RKO (cell line): ENCODE results near the gene GNAS-AS1.

Experiments used
- DNase-seq: peaks from one replicate; pipeline ENCODE4 v3.0.0-alpha.2; 2016; ENCODE audit warnings: low spot score

Gene GNAS-AS1

DNA sequence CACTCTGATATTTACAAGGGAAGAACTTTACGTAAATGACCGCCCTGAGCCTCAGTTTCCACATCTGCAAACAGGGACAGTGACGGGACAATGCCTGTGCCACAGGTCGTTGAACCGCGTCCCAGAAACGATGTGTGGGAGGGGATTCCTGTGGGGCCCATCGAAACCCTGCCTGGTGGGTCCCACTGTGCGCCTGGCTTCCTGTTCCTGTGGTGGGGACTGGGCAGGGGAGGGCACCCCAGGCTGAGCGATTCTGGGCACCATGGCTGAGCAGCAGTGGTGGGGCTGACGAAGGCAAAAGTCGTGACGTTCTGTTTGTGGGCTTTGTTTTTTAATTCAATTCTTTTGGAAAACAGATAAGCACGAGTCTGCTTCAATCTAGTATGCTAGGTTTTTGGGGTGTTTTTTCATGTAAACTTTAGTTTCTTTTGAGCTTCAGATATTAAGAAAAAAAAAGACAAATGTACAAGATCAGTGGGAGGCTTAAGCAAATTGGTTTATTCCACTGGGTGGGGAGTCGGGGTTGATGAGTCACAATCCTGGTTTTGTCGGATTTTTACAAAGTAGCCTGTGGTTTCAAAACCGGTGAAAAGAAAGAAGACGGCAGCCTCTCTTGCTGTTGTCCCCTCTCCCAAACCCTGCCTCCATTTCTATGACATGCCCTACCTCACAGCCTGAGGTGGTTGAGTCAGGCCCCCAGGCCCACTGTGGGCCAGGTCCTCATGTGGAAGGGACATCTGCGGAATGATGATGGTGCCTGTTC is 40.4 kb downstream of the GNAS-AS1 start:
- no peak for DNase-seq

DNA sequence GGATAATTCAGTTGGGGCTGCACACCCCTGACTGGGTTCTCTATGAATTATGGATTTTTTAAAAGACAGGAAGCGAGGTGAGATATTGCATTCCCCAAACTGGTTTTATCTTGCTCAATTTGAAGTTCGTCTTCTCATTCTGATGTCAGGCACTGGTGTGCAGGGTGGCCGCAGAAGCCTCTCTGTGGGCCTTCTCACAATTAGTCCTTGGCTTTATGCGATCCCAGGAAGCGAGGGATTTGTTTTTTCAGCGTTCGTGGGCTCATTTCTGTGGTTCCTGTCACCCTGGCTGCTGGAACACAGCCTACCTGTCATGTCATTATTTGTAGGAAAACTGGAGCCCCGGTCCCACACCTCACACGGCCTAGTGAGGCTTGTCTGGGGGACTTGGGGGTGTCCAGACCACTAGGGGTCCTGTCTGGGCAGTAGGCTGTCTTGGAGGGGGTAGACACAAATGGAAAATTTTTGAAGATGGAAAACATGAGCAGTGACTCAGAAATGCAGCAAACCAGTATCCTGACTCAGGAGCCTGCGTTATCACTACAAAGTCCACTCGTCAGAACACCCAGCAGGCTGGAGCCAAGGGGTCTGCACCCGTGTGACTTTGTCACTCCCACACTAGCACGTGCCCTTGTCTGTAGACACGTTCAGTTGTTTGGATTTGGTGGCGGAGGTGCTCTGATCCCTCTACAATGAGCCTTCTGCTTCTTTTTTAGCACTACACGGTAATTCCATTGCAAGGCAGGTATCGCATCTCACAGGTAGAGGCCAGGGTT is 42.2 kb downstream of the GNAS-AS1 start:
- DNase-seq = no peak

DNA sequence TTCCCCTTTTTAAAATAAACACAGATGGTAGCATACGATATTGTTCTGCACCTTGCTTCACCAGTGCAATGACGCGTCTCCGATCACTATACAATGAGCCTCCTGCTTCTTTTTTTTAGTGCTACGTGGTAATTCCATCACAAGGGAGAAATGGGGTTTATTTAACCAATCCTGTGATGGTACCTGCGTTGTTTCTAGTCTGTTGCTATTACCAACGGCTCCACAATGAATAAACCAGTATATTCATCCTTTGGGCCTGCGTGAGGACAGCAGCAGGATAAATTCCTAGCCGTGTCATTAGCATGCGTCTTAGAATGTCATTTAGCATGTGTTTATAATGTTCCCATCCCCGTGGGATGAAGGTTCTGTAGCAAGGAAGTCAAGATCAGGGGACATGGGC is 42.9 kb downstream of the GNAS-AS1 start:
- DNase-seq = no peak

DNA sequence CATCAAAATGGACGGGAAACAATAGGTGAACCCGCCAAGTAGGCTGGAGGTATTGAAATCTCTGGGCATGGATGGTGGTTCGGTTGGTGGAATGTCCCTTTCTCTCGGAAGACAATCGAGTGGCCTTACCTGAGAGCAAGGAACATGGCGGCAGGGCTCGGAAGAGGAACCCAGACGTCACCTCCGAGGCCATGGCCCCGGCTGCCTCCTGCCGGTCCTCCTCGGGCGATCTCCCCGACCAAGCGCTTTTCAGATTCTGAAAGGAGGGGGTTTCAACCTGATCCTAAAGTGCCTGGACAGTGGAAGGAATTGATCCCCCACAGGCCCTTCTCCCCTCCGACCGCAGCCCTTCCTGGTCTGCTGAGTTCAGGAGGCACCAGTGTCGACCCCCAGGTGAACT is 47.2 kb downstream of the GNAS-AS1 start:
- no peak for DNase-seq

DNA sequence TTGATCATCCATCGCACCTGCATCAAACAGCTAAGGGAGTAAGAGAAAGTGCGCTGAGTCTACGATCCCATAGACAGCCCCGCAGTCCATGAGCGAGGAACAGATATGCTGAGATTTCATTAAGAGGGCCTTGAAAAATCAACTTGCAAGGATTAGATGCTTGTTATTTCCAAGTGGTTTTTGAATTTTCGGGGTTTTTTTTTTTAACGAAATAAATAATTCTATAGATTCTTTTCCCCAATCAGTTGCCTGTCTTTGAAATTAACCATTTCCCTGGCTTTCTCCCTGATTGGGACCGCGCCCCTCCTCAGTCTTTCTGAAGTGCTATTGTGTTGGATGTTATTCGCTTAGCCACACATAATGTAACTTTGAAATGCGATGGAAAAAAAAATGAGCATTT is 48.6 kb downstream of the GNAS-AS1 start:
- DNase-seq = no peak

DNA sequence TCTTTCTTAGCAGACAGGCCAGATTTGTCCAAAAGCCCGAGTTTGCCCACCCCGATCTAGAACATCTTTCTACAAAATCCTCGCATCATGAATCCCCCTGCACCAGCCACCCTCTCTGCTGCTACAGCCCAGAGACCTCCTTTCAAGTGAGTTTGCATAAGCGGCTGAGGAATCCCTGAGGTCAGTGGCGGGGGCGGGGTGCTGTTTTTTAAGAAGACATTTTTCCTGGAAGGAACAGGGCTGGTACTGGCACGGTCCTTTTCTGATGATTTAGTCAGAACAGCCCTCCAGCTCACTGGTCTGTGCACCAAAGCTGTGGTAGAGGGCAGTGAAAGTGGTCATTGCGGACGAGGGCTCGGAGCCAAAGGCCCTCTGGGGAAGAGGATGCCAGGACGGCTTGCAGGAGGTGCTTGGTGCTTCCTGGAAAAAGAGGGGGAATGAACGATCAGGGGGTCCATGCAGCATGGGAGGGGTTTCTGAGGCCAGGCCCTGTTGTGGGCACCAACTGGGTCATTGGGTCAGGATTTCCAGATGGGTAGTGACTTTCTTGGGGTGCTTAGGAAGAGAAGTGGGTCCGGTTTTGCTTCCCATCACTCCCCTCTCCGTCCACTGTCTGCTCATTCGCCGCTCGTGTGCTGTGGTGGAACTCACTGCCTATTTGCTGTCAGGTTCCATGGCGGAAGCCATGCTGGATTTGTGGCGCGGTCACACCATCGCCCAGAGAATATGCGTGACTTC is 50.4 kb downstream of the GNAS-AS1 start:
- DNase-seq = no peak

DNA sequence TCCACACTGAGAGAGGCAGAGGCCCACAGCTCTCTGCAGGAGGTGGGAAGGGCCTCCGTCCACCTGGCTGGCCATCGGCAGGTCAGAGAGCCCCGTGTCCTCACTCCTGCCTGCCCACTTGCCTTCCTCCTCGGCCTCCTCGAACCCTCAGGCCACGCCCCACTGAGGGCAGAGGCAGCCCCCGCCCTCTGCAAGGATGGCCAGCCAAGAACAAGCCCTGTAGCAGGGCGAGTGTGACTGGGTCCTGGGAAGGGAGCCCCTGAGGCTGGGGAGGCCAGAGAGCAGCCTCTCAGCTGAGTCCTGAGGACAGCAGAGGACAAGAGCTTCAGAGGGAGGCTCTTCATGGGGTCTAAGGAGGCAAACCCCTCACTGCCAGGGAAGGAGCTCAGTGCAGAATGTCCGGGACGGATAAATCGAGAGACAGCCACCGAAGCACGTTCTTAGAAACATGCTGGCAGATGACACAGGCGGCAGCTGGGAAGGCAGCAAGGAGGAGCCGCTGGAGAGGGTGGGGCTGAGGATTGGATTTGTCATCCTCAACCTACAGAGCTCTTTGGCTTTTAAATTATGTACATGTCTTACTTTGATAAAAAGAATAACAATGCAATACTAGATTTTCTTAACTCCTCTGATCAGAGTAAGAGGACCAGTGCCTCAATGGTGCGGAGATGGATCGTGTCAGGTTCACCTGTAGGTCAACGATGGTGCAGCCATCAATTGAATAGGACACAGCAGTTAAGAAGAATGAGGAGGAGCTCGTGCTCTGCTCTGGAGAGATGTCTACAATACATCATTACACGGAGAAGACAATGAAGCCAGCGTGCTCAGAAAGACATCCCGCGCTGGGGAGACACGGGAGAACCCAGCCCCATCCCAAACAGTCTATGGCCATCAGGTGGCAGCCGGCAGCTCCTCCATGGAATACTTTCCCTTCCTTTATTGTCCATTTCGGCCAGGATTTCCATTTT is 53.0 kb downstream of the GNAS-AS1 start:
- DNase-seq = no peak

DNA sequence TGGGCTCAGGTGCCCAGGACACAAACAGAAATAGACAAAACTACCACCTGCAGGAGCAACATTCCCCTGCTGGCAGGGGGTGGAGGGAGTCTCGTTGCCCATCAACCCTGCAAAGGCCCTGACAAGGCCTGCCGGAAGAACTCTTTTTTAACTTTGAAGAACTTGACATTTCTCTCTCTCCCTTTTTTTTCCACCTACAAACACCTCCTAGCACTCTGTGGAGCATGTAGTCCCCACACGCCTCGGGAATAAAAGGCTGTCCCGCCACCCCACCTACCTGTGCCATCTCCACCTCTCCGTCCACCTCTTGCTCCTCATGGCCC is 54.8 kb downstream of the GNAS-AS1 start:
- DNase-seq = no peak

DNA sequence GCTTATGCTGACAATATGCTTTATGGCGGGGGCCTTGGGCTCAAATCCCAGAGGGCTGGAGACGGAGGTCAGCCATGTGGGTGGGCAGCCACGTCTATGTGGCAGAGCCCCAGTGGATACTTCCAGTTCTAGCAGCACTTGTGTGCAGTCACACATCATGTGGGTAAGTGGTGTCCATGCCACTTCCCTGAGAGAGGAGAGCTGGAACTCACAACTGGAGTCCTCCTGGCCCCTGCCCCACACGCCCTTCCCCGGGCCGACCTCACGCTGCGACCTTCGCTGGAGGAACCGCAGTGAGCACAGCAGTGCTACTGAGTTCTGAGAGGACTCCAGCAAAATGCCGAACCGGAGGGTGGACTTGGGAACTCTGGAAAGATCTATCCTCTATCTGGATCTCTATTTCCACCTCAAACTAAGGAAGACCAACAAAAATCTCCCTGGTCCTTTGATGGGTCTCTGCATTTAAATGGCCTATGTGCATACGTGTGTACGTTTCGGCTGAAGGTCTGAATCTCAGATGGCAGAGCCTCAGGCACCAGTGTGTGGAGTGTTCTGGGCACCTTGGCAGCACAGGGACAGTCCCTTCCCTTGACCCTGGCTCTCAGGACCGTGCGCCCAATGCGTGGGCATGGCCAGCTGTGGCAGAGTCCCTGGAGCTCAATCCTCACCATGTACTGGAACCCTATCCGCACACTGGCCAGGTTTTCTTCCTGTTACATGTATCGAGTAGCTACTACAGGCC is 55.4 kb downstream of the GNAS-AS1 start:
- no peak for DNase-seq

DNA sequence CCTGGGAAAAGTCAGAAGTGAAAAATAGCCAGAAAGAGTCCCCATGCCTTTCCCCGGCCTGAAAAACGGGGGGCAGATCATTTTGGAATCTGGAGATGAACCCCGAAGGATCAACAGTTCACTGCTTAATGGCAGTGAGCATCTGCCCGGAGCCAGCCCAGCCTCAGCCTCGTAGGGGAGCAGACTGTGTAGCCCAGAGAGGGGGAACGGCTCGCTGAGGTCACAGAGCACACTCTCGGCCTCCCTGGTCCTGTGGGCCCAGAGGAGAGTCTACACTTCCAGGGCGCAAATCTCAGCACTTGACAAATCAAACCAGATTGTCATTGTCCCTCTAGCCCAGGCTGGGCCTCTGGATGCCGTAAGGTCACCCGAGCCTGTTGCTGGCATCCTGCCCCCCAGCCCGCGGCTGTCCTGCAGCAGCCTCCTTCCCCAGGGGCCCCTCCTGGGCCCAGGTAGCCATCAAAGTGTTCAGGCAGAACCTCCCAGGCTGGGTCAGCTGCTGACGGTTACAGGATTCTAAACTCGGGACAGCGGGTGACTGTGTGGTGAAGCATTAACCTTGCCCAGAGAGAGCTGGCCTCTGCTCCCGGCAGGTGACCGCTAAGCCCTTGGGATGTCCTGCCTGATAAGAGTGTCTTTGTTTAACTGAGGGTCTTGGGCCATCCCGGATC is 56.1 kb downstream of the GNAS-AS1 start:
- no peak for DNase-seq

DNA sequence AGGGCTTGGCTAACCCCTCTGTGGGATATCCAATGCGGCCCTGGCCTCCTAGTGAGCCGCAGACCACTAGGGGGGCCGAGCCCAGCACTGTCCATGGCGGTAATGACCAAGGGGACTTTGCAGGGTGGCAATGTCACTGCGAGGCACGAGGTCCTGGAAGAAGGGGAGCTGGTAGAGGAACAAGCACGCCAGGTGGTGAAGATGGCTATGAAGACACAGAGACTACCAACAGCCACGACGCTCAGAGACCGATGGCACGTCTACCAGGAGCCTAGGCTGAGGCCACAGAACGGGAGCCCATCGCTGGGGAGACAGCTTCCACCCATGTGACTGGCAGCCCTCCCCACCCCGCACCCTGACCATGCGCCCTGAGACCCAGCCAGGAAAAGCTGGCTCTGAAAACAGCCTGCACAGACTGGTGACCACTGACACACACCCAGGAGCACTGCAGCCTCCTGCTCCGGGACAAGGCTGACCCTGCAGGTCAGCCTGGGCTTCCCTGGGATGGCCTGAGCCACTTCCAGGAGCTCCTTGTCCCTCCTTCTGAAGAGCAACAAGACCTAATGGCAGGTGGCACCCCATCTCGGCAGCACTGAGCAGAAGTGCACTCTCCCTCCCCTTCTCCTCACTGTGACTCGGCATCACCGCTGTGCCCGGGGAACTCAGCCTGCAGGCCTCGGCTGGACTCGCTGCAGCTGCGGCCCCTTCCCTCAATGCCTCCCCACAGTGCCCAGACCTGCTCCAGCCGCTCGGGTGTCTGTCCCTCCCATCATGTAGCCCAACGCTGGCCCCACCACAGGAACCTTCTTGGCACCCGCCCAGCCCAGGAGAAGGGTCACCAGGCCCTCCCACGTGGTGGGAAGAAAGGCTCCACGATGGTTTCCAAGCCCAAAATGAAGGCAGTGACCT is 56.9 kb downstream of the GNAS-AS1 start:
- DNase-seq = no peak

DNA sequence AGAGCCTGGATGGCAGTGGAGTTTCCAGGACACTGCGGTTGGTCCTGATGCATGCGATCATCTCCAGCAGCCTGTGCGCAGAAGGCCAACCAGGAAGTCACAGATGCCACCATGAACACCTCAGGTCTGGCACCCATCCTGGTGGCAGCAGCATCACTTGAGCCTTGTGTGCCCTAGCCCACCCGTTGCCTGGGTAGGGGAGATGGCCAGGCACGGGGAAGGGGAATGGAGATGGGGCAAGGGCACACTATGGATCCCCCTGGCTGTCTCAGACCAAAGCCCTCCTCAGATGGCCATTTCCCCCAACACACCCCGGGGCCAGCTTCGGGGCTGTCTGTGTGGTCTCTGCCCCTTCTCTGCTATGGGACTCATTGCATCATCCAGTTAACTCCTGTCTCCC is 58.3 kb downstream of the GNAS-AS1 start:
- DNase-seq = no peak

DNA sequence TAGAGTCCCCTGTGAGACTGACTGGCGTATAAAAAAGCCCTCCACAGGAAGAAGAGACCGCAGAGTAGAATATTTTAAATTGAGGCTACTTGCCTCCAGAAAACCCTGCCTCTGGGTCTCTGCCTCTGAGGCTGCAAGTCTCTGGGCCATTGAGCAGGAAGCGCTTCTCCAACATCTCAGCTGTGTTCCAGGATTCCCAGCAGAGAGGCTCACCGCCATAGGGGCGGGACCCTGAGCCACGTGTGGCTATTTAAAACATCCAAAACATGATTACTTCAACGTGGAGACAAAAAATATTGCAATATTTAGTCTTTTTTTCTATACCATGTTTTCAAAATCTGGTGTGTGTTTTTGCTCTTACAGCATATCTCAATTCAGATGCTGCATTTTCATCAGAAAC is 59.4 kb downstream of the GNAS-AS1 start:
- no peak for DNase-seq

DNA sequence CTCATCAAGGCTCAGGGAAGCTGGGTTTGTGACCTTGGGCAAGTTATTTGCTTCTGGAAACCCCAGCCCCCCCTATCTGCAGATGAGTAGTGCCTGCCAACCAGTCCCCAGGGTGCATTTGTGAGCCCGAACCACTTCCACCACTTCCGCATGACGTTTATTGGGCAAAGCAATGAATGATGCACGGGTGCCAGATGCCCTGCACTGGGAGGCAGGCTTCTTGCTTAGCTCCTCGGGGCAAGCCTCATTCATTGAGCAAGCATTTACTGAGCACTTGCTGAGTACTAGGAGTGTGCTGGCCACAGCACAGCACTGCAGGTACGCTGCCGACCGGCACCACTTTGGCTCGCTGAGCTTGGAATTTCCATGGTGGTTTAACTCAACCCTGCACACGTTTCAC is 60.2 kb downstream of the GNAS-AS1 start:
- DNase-seq = no peak

DNA sequence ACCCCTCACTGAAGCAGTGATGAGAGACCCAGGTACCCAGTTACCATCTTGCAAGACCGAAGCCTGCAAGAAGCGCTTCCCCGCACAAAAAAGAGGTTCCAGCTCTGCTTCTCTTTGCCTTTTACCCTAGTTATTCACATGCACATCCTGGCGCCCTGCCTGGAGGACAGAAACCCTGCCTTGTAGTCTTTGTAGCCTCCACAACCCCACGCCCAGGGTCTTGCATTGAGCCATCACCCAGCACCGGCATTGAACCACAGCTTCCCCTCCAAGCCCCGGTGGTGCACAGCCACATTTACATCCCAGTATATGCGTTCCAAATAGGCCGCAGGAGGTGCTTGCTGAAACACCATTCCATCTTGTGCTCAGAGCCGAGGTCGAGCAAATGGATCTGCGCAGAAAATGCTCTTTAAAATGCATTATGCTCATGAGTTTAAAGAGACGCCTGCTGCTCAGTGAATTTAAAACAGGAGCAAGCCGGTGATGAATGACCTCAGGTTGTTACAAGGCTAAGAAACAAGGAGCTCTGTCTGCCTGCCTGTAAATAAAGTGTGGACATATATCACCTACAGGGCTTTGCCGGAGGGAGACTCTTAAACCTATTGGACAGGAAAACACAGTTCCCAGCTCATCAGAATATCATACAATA is 61.7 kb downstream of the GNAS-AS1 start:
- no peak for DNase-seq

DNA sequence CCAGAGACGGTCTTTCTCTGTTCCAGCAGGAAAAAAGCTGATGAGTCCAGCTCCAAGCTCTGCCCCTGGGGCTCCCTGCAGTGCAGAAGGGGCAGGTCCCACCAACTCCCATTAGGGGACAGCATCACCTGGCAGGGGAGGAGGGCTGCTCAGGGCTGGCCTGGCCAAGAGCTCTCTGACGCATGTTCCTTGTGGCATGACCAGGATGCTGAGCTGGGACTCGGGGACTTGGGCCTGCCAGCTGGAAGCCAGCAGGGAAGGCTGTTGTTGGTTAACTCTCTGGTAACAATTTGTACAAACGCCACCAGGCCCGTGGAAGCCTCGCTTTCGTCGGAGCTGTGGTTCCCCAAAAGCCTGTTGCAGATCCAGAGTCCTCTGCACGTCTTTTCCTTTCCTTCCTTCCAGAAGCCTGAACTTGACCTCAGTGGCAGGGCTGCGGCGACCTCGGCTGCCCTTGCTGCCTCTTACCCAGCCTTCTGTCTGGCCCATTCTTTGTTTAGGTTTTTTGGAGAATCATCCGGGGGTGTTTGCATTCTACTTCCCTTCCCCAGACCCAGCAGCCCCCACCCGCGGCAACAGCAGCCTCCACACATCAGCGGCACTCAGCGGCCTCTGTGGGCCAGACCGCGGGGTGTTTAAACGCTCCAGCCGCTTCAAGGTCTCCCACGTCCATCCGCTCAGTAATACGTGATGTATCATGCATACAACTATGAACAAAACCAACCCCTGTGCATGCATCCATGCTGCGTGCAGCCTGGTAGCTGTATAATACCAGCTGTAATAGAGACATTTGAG is 63.3 kb downstream of the GNAS-AS1 start:
- no peak for DNase-seq

DNA sequence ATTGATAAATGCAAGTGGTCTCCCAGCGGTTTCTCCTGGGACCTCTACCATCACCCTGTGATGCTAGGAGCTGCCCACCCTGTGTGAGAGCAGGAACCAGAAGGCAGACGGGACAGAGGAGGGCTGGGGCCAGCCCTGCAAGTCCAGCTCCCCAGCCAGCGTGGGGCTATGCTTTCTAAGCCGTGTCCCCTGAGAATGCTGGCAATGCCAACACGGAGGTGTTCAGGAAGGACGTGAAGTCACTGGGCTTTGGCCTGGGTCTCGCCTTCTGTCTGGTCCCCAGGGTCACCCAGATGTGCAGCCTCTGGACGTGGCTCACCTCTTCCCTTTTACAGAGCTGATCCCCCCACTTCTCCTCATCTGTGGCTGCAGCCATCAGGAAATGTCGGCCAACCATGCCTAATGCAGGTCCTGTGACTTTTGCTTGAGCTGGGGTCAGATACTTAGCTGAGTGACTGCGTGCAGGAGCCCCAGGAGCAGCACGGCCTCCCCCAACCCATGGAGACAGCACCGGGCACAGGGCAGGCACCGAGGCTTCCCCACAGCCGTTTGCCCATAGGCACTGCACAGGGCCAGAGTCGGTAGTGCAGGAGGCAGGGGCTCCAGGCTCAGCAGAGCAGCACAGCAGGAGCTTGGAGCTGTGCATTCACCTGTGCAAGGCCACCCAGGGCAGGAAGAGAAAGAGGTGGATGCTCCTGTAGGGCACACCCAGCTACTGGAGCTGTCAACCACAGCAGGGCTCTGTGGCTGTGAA is 66.2 kb downstream of the GNAS-AS1 start:
- DNase-seq = no peak
